ENCODE results near the gene SLFN13. TPM values are rescaled to one million over a fixed set of nuclear protein-coding genes. Genes with fewer than 3 reads are reported as not detected.
A peak's percentile ranks its signal among the peaks of the same experiment; 100 is the strongest.

Gene SLFN13
- total RNA-seq, 2 donors from 2014 or later = 2.1 to 2.3 TPM

GRCh38 chr17:35433075-35433894, 15.3 kb downstream of the SLFN13 start:
- peak; percentile 86 for ATAC-seq
- Histone ChIP-seq H3K36me3 (replicated peaks in 1 of 2; ENCODE audit: insufficient read depth in 1 of 2, low read depth in 2 of 2) (no peaks in the 10 kb centered on the region), H3K4me3 (peak overlapping the region in 1 of 2 donors; percentile 24), H3K27ac (peak overlapping the region; percentile 40 to 78 (median 62)), H3K4me1 (peaks cover 18% of the 10 kb centered on the region), H3K9me3 (no peaks in the 10 kb centered on the region), H3K27me3 (no peaks in the 10 kb centered on the region)
- TF ChIP-seq, protein P1, sequence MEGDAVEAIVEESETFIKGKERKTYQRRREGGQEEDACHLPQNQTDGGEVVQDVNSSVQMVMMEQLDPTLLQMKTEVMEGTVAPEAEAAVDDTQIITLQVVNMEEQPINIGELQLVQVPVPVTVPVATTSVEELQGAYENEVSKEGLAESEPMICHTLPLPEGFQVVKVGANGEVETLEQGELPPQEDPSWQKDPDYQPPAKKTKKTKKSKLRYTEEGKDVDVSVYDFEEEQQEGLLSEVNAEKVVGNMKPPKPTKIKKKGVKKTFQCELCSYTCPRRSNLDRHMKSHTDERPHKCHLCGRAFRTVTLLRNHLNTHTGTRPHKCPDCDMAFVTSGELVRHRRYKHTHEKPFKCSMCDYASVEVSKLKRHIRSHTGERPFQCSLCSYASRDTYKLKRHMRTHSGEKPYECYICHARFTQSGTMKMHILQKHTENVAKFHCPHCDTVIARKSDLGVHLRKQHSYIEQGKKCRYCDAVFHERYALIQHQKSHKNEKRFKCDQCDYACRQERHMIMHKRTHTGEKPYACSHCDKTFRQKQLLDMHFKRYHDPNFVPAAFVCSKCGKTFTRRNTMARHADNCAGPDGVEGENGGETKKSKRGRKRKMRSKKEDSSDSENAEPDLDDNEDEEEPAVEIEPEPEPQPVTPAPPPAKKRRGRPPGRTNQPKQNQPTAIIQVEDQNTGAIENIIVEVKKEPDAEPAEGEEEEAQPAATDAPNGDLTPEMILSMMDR (IDR thresholded peaks at IDR 0.05) = peak in 1 of 7 experiments; percentile 16
- no peak for TF ChIP-seq POLR2A (IDR thresholded peaks at IDR 0.05)
- peak; percentile 59 to 87 (median 74) for DNase-seq
- intact Hi-C loops (cut with DNase I) = no loop called here
- 12 to 21% methylated on average over 19 of the region's 19 CpGs for WGBS, 2 donors

- Histone ChIP-seq H3K9me3 (no peaks in the 10 kb centered on the region), H3K36me3 (replicated peaks in 1 of 2; ENCODE audit: insufficient read depth in 1 of 2, low read depth in 2 of 2) (no peaks in the 10 kb centered on the region), H3K27me3 (no peaks in the 10 kb centered on the region), H3K27ac (peak within 1 kb of the TSS; percentile 40 to 78 (median 62)), H3K4me1 (peaks cover 18% of the 10 kb centered on the region), H3K4me3 (peak within 1 kb of the TSS; percentile 5 to 24)
- intact Hi-C loops (cut with DNase I) = no loop called here
- ATAC-seq (peak; percentile 83), DNase-seq (peak; percentile 39 to 70 (median 62))
- TF ChIP-seq, protein P1 (IDR thresholded peaks at IDR 0.05) = no peak
- peak in 2 of 3 donors; percentile 38 to 42 for TF ChIP-seq POLR2A (IDR thresholded peaks at IDR 0.05)
- 12 to 27% methylated on average over 22 of the region's 22 CpGs for WGBS, 2 donors
These were observed 16.1 kb downstream of the SLFN13 start, which contains the start of gene SLFN12 for GRCh38 chr17:35432176-35433074. SLFN12 (minus strand) TSS chr17:35432500; CDS start chr17:35423028, 9,472 bp downstream.

DNA sequence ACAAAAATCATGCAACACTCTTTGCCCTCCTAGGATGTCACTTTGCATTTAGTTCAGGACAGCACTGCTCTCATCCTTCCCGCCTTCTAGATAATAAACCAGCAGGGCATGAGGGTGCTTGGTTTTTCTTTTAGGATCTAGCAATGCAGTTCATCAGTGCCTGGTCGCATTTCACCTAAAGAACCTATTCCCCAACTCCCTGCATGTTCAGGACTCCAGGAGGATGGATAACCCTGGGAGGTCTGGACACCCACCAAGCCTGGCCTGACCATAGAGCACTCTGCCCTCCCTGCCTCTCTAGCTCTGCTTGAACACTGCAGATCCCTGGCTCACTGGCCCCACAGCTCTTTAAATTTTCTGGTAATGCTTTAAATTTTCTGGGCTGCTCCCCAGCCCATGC, 18.9 kb downstream of the SLFN13 start:
- DNase-seq = no peak
- no peaks in the 10 kb centered on the region for H3K36me3 ChIP-seq (replicated peaks in 1 of 2; ENCODE audit: insufficient read depth in 1 of 2, low read depth in 2 of 2)
- 66 to 75% methylated on average over 2 of the region's 2 CpGs for WGBS, 2 donors
- intact Hi-C loops (cut with DNase I) = no loop called here
- no peaks in the 10 kb centered on the region for H3K27me3 ChIP-seq
- TF ChIP-seq POLR2A (IDR thresholded peaks at IDR 0.05) = no peak
- TF ChIP-seq, protein P1 (IDR thresholded peaks at IDR 0.05) = no peak
- no peak for ATAC-seq
- peaks cover 18% of the 10 kb centered on the region for H3K4me1 ChIP-seq
- no peaks in the 10 kb centered on the region for H3K9me3 ChIP-seq
- H3K27ac ChIP-seq = no peak overlapping the region
- no peak overlapping the region for H3K4me3 ChIP-seq

GRCh38 chr17:35428229-35428628, 20.3 kb downstream of the SLFN13 start:
- Histone ChIP-seq H3K36me3 (replicated peaks in 1 of 2; ENCODE audit: insufficient read depth in 1 of 2, low read depth in 2 of 2) (no peaks in the 10 kb centered on the region), H3K27me3 (no peaks in the 10 kb centered on the region), H3K9me3 (no peaks in the 10 kb centered on the region), H3K4me3 (no peak overlapping the region), H3K27ac (no peak overlapping the region), H3K4me1 (peaks cover 9% of the 10 kb centered on the region)
- ATAC-seq (no peak), DNase-seq (no peak)
- intact Hi-C loops (cut with DNase I) = no loop called here
- WGBS, 2 donors = 81 to 84% methylated on average over 2 of the region's 2 CpGs
- no peak for TF ChIP-seq POLR2A (IDR thresholded peaks at IDR 0.05)
- TF ChIP-seq, protein P1 (IDR thresholded peaks at IDR 0.05) = no peak

Data from body of pancreas (tissue), 4 donors.